ENCODE results near the gene SEMA3B.
"Not testable (repeated sequence)": the region's sequence is repeated elsewhere in the genome, so short reads cannot be mapped to it uniquely, and the experiment has no call there.

Gene SEMA3B

GRCh38 chr3:50258979-50259378 is 10.0 kb upstream of the SEMA3B start:
- no peak for DNase-seq (ENCODE audit: low read depth, low spot score)
- no peak overlapping the region for H3K4me3 ChIP-seq (ENCODE audit: low read length)
- H3K27ac ChIP-seq (ENCODE audit: low read length): no peak overlapping the region
- peaks cover 6% of the 10 kb centered on the region for H3K4me1 ChIP-seq (ENCODE audit: control insufficient read depth, insufficient read depth, low read length)
- H3K36me3 ChIP-seq (ENCODE audit: control insufficient read depth, insufficient read depth, low read length): peaks cover 20% of the 10 kb centered on the region
- H3K9me3 ChIP-seq (ENCODE audit: control insufficient read depth, insufficient read depth, low read length): no peaks in the 10 kb centered on the region
- no CpG with 5 or more reads among the region's 16 CpGs for WGBS (ENCODE audit: insufficient coverage, insufficient read length)
- H3K27me3 ChIP-seq (ENCODE audit: control insufficient read depth, insufficient read depth, low read length): no peaks in the 10 kb centered on the region

GRCh38 chr3:50259432-50260026 is 9.4 kb upstream of the SEMA3B start:
- Histone ChIP-seq H3K36me3 (ENCODE audit: control insufficient read depth, insufficient read depth, low read length) (peaks cover 20% of the 10 kb centered on the region), H3K4me3 (ENCODE audit: low read length) (no peak overlapping the region), H3K9me3 (ENCODE audit: control insufficient read depth, insufficient read depth, low read length) (no peaks in the 10 kb centered on the region), H3K27ac (ENCODE audit: low read length) (no peak overlapping the region), H3K27me3 (ENCODE audit: control insufficient read depth, insufficient read depth, low read length) (no peaks in the 10 kb centered on the region), H3K4me1 (ENCODE audit: control insufficient read depth, insufficient read depth, low read length) (peaks cover 8% of the 10 kb centered on the region)
- no peak for DNase-seq (ENCODE audit: low read depth, low spot score)
- no CpG with 5 or more reads among the region's 18 CpGs for WGBS (ENCODE audit: insufficient coverage, insufficient read length)

- no peaks in the 10 kb centered on the region for H3K9me3 ChIP-seq (ENCODE audit: control insufficient read depth, insufficient read depth, low read length)
- H3K27me3 ChIP-seq (ENCODE audit: control insufficient read depth, insufficient read depth, low read length): no peaks in the 10 kb centered on the region
- peak overlapping the region; percentile 26; the same call in 1 of the 2 replicates for H3K4me3 ChIP-seq (ENCODE audit: low read length)
- peaks cover 20% of the 10 kb centered on the region for H3K36me3 ChIP-seq (ENCODE audit: control insufficient read depth, insufficient read depth, low read length)
- WGBS (ENCODE audit: insufficient coverage, insufficient read length): no CpG with 5 or more reads among the region's 70 CpGs
- no peak for DNase-seq (ENCODE audit: low read depth, low spot score)
- no peak overlapping the region for H3K27ac ChIP-seq (ENCODE audit: low read length)
- H3K4me1 ChIP-seq (ENCODE audit: control insufficient read depth, insufficient read depth, low read length): peaks cover 12% of the 10 kb centered on the region
Observed at GRCh38 chr3:50260027-50260941, 8.7 kb upstream of the SEMA3B start.

- Histone ChIP-seq H3K4me1 (ENCODE audit: control insufficient read depth, insufficient read depth, low read length) (peaks cover 13% of the 10 kb centered on the region), H3K27me3 (ENCODE audit: control insufficient read depth, insufficient read depth, low read length) (no peaks in the 10 kb centered on the region), H3K9me3 (ENCODE audit: control insufficient read depth, insufficient read depth, low read length) (no peaks in the 10 kb centered on the region), H3K36me3 (ENCODE audit: control insufficient read depth, insufficient read depth, low read length) (peaks cover 20% of the 10 kb centered on the region), H3K4me3 (ENCODE audit: low read length) (no peak overlapping the region), H3K27ac (ENCODE audit: low read length) (no peak overlapping the region)
- WGBS (ENCODE audit: insufficient coverage, insufficient read length): no CpG with 5 or more reads among the region's 5 CpGs
- no peak for DNase-seq (ENCODE audit: low read depth, low spot score)
Observed at GRCh38 chr3:50260942-50261441, 8.0 kb upstream of the SEMA3B start.

GRCh38 chr3:50261505-50261904 is 7.4 kb upstream of the SEMA3B start:
- no peaks in the 10 kb centered on the region for H3K9me3 ChIP-seq (ENCODE audit: control insufficient read depth, insufficient read depth, low read length)
- peaks cover 13% of the 10 kb centered on the region for H3K4me1 ChIP-seq (ENCODE audit: control insufficient read depth, insufficient read depth, low read length)
- no peak overlapping the region for H3K4me3 ChIP-seq (ENCODE audit: low read length)
- WGBS (ENCODE audit: insufficient coverage, insufficient read length): no CpG with 5 or more reads among the region's 2 CpGs
- no peak overlapping the region for H3K27ac ChIP-seq (ENCODE audit: low read length)
- H3K27me3 ChIP-seq (ENCODE audit: control insufficient read depth, insufficient read depth, low read length): no peaks in the 10 kb centered on the region
- peaks cover 15% of the 10 kb centered on the region for H3K36me3 ChIP-seq (ENCODE audit: control insufficient read depth, insufficient read depth, low read length)
- no peak for DNase-seq (ENCODE audit: low read depth, low spot score)

GRCh38 chr3:50262200-50262599 is 6.7 kb upstream of the SEMA3B start:
- H3K4me3 ChIP-seq (ENCODE audit: low read length); H3K36me3 ChIP-seq (ENCODE audit: control insufficient read depth, insufficient read depth, low read length); H3K27me3 ChIP-seq (ENCODE audit: control insufficient read depth, insufficient read depth, low read length); DNase-seq (ENCODE audit: low read depth, low spot score); H3K27ac ChIP-seq (ENCODE audit: low read length); H3K9me3 ChIP-seq (ENCODE audit: control insufficient read depth, insufficient read depth, low read length): not testable (repeated sequence)
- H3K4me1 ChIP-seq (ENCODE audit: control insufficient read depth, insufficient read depth, low read length): peaks cover 13% of the 10 kb centered on the region
- no CpG with 5 or more reads among the region's 4 CpGs for WGBS (ENCODE audit: insufficient coverage, insufficient read length)

GRCh38 chr3:50262778-50263177 is 6.2 kb upstream of the SEMA3B start:
- H3K27ac ChIP-seq (ENCODE audit: low read length): no peak overlapping the region
- no peaks in the 10 kb centered on the region for H3K27me3 ChIP-seq (ENCODE audit: control insufficient read depth, insufficient read depth, low read length)
- WGBS (ENCODE audit: insufficient coverage, insufficient read length): no CpG with 5 or more reads among the region's 7 CpGs
- no peak overlapping the region for H3K4me3 ChIP-seq (ENCODE audit: low read length)
- peaks cover 4% of the 10 kb centered on the region for H3K36me3 ChIP-seq (ENCODE audit: control insufficient read depth, insufficient read depth, low read length)
- no peak for DNase-seq (ENCODE audit: low read depth, low spot score)
- H3K4me1 ChIP-seq (ENCODE audit: control insufficient read depth, insufficient read depth, low read length): peaks cover 15% of the 10 kb centered on the region
- no peaks in the 10 kb centered on the region for H3K9me3 ChIP-seq (ENCODE audit: control insufficient read depth, insufficient read depth, low read length)

- H3K4me1 ChIP-seq (ENCODE audit: control insufficient read depth, insufficient read depth, low read length): peaks cover 20% of the 10 kb centered on the region
Observed at GRCh38 chr3:50263478-50264382, 5.2 kb upstream of the SEMA3B start.

GRCh38 chr3:50264383-50264963 is 4.5 kb upstream of the SEMA3B start:
- no peaks in the 10 kb centered on the region for H3K9me3 ChIP-seq (ENCODE audit: control insufficient read depth, insufficient read depth, low read length)
- WGBS (ENCODE audit: insufficient coverage, insufficient read length): no CpG with 5 or more reads among the region's 7 CpGs
- H3K36me3 ChIP-seq (ENCODE audit: control insufficient read depth, insufficient read depth, low read length): no peaks in the 10 kb centered on the region
- peaks cover 27% of the 10 kb centered on the region for H3K4me1 ChIP-seq (ENCODE audit: control insufficient read depth, insufficient read depth, low read length)
- H3K27me3 ChIP-seq (ENCODE audit: control insufficient read depth, insufficient read depth, low read length): no peaks in the 10 kb centered on the region
- no peak overlapping the region for H3K4me3 ChIP-seq (ENCODE audit: low read length)
- H3K27ac ChIP-seq (ENCODE audit: low read length): no peak overlapping the region
- no peak for DNase-seq (ENCODE audit: low read depth, low spot score)

More at GRCh38 chr3:50263478-50264382, 5.2 kb upstream of the SEMA3B start:
- Histone ChIP-seq H3K4me3 (ENCODE audit: low read length) (no peak overlapping the region), H3K9me3 (ENCODE audit: control insufficient read depth, insufficient read depth, low read length) (no peaks in the 10 kb centered on the region), H3K27me3 (ENCODE audit: control insufficient read depth, insufficient read depth, low read length) (no peaks in the 10 kb centered on the region), H3K36me3 (ENCODE audit: control insufficient read depth, insufficient read depth, low read length) (no peaks in the 10 kb centered on the region), H3K27ac (ENCODE audit: low read length) (no peak overlapping the region)
- DNase-seq (ENCODE audit: low read depth, low spot score): no peak
- no CpG with 5 or more reads among the region's 6 CpGs for WGBS (ENCODE audit: insufficient coverage, insufficient read length)
